Kidney (tissue), 14 donors: ENCODE results near the gene HOXB6. TPM values are rescaled to one million over a fixed set of nuclear protein-coding genes. Genes with fewer than 3 reads are reported as not detected.

ENCODE experiments used
- DNase-seq, 5 donors: peaks; one replicate each; pipeline ENCODE4 v3.0.0-alpha.2; 2013 to 2020
- FAIRE-seq: peaks from 2 replicates; lab custom pipeline; 2012; peaks lifted over from hg19 to GRCh38; lab: Jason Lieb, UNC
- H3K27ac ChIP-seq, 2 donors: one replicate each; pipeline ENCODE4 v1.7.0; 2013; ENCODE audit warnings: low read depth in 2 of 2, low read length in 2 of 2, inconsistent platforms in 1 of 2
- H3K27me3 ChIP-seq: one replicate; pipeline ENCODE4 v1.7.1; 2013; ENCODE audit warnings: low read length, inconsistent platforms; ENCODE audit not compliant: control insufficient read depth, insufficient read depth
- H3K36me3 ChIP-seq, 3 donors: one replicate each; pipeline versions ENCODE4 v1.7.0 to v1.7.1; 2013; ENCODE audit warnings: low read length in 3 of 3, control low read depth in 1 of 3, inconsistent platforms in 1 of 3; ENCODE audit not compliant: insufficient read depth in 3 of 3, control insufficient read depth in 2 of 3
- H3K4me1 ChIP-seq, 3 donors: one replicate each; pipeline versions ENCODE4 v1.7.0 to v1.7.1; 2013; ENCODE audit warnings: low read length in 3 of 3, inconsistent platforms in 1 of 3, low read depth in 1 of 3; ENCODE audit not compliant: control insufficient read depth in 2 of 3, insufficient read depth in 2 of 3
- H3K4me3 ChIP-seq, 3 donors: one replicate each; pipeline versions ENCODE4 v1.7.0 to v1.8.1; 2013; ENCODE audit warnings: low read length in 3 of 3, control low read depth in 1 of 3, inconsistent platforms in 1 of 3
- H3K9ac ChIP-seq, 3 donors: one replicate each; pipeline versions ENCODE4 v1.7.0 to v1.7.1; 2013; ENCODE audit warnings: low read length in 3 of 3, control low read depth in 1 of 3, inconsistent platforms in 1 of 3
- H3K9me3 ChIP-seq, 3 donors: one replicate each; pipeline versions ENCODE4 v1.7.0 to v1.7.1; 2013; ENCODE audit warnings: low read length in 3 of 3, control low read depth in 1 of 3, inconsistent platforms in 1 of 3; ENCODE audit not compliant: control insufficient read depth in 2 of 3, insufficient read depth in 1 of 3
- CTCF ChIP-seq: IDR thresholded peaks from 3 replicates; pipeline ENCODE4 v1.5.1; 2012; ENCODE audit warnings: mild to moderate bottlenecking, moderate library complexity, borderline replicate concordance; ENCODE audit not compliant: insufficient read depth; ENCODE audit errors: extremely low read depth
- intact Hi-C: fragments of 100-400 bp; cut with DNase I; formaldehyde crosslinking; loops from one replicate; pipeline ENCODE4 v1.11.1; 2022
- polyA plus RNA-seq: library from polyadenylated mRNA; stranded (reverse); fragments of 350-450 nt; fragmentation: Illumina TruSeq; extraction: RNeasy Lipid Tissue Mini Kit (QIAGEN cat#74804); gene quantifications from one replicate; pipeline ENCODE4 v1.2.3, GENCODE V29; 2014; ENCODE audit warnings: low read depth, low replicate concordance; ENCODE audit not compliant: insufficient read depth
- total RNA-seq: library from RNA; stranded (reverse); fragmentation: NEBNext Ultra II Directional; extraction: Animal tissue kit (Norgen Biotek cat#: 25700); gene quantifications from one replicate; pipeline ENCODE4 v1.2.1, GENCODE V29; 2021
- donor health status: control.
- donor health status: control.
- donor health status: control.
- donor health status: control.
- donor health status: control.
- donor health status: DM: yes; HTN: yes; CAD: no.
- donor health status: Normal renal cell carcinoma (clear cell type).

HOXB6 gene
- total and polyA plus RNA-seq, 2 donors from 2014 or later, result 44.0 to 90.2 TPM

GRCh38 chr17:48611213-48611612 lies 6.4 kb upstream of the HOXB6 start:
- H3K4me1 ChIP-seq, result peaks cover 3 to 14% (median 9%) of the 10 kb centered on the region in 3 donors
- H3K9me3 ChIP-seq, result peaks cover 0 to 3% (median 0%) of the 10 kb centered on the region in 3 donors
- peak in 2 of 5 donors; percentile 58 to 82 for DNase-seq
- no peak for FAIRE-seq
- intact Hi-C loops, result no loop called here
- TF ChIP-seq CTCF, result no peak
- H3K36me3 ChIP-seq, result no peaks in the 10 kb centered on the region
- H3K27ac ChIP-seq, result peak overlapping the region; percentile 97
- H3K4me3 ChIP-seq, result peak overlapping the region; percentile 82 to 91 (median 85)
- H3K27me3 ChIP-seq, result peaks cover 7% of the 10 kb centered on the region
- H3K9ac ChIP-seq, result peak overlapping the region; percentile 80 to 98 (median 90)

- no peak for FAIRE-seq
- TF ChIP-seq CTCF, result no peak
- H3K27ac ChIP-seq, result peak within 1 kb of the TSS; percentile 97
- no peaks in the 10 kb centered on the region for H3K36me3 ChIP-seq
- H3K9ac ChIP-seq, result peak within 1 kb of the TSS; percentile 83 to 98 (median 90)
- peaks cover 3 to 12% (median 9%) of the 10 kb centered on the region in 3 donors for H3K4me1 ChIP-seq
- H3K4me3 ChIP-seq, result peak within 1 kb of the TSS; percentile 82 to 91 (median 85)
- peaks cover 4% of the 10 kb centered on the region for H3K27me3 ChIP-seq
- DNase-seq, result peak; percentile 87 to 94 (median 92)
- H3K9me3 ChIP-seq, result peaks cover 0 to 3% (median 0%) of the 10 kb centered on the region in 3 donors
- intact Hi-C loops, result no loop called here
Observed at GRCh38 chr17:48610282-48611211, 5.8 kb upstream of the HOXB6 start, which contains the start of gene HOXB7. Gene HOXB7 (minus strand): TSS chr17:48611017. CDS start chr17:48610918, 99 bp downstream.

GRCh38 chr17:48609759-48610281 lies 5.0 kb upstream of the HOXB6 start:
- H3K27ac ChIP-seq, result peak overlapping the region; percentile 97
- H3K27me3 ChIP-seq, result no peaks in the 10 kb centered on the region
- FAIRE-seq, result no peak
- H3K9me3 ChIP-seq, result peaks cover 0 to 3% (median 0%) of the 10 kb centered on the region in 3 donors
- DNase-seq, result peak in 4 of 5 donors; percentile 80 to 86 (median 86)
- H3K36me3 ChIP-seq, result no peaks in the 10 kb centered on the region
- no peak for TF ChIP-seq CTCF
- peak overlapping the region; percentile 38 to 98 (median 90) for H3K9ac ChIP-seq
- peaks cover 3 to 12% (median 12%) of the 10 kb centered on the region in 3 donors for H3K4me1 ChIP-seq
- peak overlapping the region; percentile 52 to 85 (median 82) for H3K4me3 ChIP-seq
- intact Hi-C loops, result no loop called here
